Esophagus muscularis mucosa (tissue), 4 donors: ENCODE data around the gene MTUS2. TPM values are rescaled to one million over a fixed set of nuclear protein-coding genes. Genes with fewer than 3 reads are reported as not detected.

Experiments
- DNase-seq: peaks from one replicate; pipeline ENCODE4 v3.0.0-alpha.2; 2017; ENCODE audit errors: extremely low spot score
- H3K27ac ChIP-seq, 4 donors: fragments of 200-600 bp; sonication (generic); replicated peaks in 1 of 4; 1 replicate in 3 of 4; 2 replicates in 1 of 4; pipeline ENCODE4 v1.5.1; 2016 to 2019; ENCODE audit warnings: mild to moderate bottlenecking in 1 of 4
- H3K27me3 ChIP-seq, 4 donors: fragments of 200-600 bp; sonication (generic); one replicate each; pipeline versions ENCODE4 v1.5.1 to v1.6.0; 2016 to 2019
- H3K36me3 ChIP-seq, 4 donors: fragments of 200-600 bp; sonication (generic); one replicate each; pipeline ENCODE4 v1.5.1; 2016 to 2019
- H3K4me1 ChIP-seq, 4 donors: fragments of 200-600 bp; sonication (generic); one replicate each; pipeline ENCODE4 v1.5.1; 2016 to 2019
- H3K4me3 ChIP-seq, 4 donors: fragments of 200-600 bp; sonication (generic); 1 replicate in 2 of 4; 2 replicates in 2 of 4; pipeline ENCODE4 v1.5.1; 2016 to 2019; ENCODE audit warnings: mild to moderate bottlenecking in 4 of 4, moderate library complexity in 1 of 4
- H3K9me3 ChIP-seq, 4 donors: fragments of 200-600 bp; sonication (generic); 1 replicate in 3 of 4; 2 replicates in 1 of 4; pipeline ENCODE4 v1.5.1; 2016 to 2019
- EP300 ChIP-seq: sonication (generic); formaldehyde crosslinking; IDR thresholded peaks from one replicate; pipeline ENCODE4 v1.6.1; 2017; ENCODE audit warnings: antibody characterized with exemption
- POLR2A ChIP-seq: fragments of 450-650 bp; IDR thresholded peaks from one replicate; pipeline ENCODE4 v1.6.1; 2017; ENCODE audit warnings: antibody characterized with exemption, moderate library complexity, mild to moderate bottlenecking, low read depth
- POLR2AphosphoS5 ChIP-seq, 2 donors: sonication (generic); formaldehyde crosslinking; IDR thresholded peaks; one replicate each; pipeline ENCODE4 v1.6.1; 2017; ENCODE audit warnings: antibody characterized with exemption in 2 of 2
- WGBS: methylation state at CpG from one replicate; pipeline ENCODE4 v1.1.5; 2018; 5-methylcytosine and 5-hydroxymethylcytosine counted together
- intact Hi-C: fragments of 100-400 bp; cut with DNase I; formaldehyde crosslinking; loops from one replicate; pipeline ENCODE4 v1.15.1; 2023
- total RNA-seq, 4 donors: library from RNA; depleted of rRNA; stranded (reverse); fragments of >200 nt; gene quantifications; one replicate each; pipeline versions ENCODE4 v1.1.0 to v1.2.1, GENCODE V29; 2016
- TF ChIP-seq, protein P1 (sequence below), 3 experiments: fragments of 200-600 bp in 2 of 3; fragments of 450-650 bp in 1 of 3; sonication (generic) in 2 of 3; IDR thresholded peaks; one replicate each; pipeline ENCODE4 v1.5.1; 2017 to 2019; ENCODE audit warnings: antibody characterized with exemption in 3 of 3, mild to moderate bottlenecking in 2 of 3, moderate library complexity in 1 of 3

The MTUS2 gene
- total RNA-seq, 4 donors from 2014 or later = 7.1 to 46.2 (median 12.8) TPM

DNA sequence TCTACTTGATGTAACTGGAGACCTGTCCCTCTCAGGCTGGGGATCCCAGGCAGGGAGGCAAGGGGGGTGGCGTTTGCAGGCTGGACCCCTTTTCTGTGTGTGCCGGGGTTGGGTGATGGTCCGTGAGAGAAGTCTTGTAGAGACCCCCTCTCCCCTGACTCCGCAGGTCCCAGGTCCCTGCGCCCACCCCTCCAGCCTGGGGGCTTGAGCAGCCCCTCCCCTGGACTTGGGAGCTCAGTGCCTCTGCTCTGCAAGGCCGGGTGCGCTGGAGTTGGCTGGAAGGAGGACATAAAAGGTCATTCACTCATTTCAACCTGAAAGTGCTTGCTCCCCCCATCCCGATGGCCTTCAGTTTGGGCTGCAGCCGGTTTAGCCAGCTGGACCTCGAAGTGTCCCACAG lies 685.8 kb downstream of the MTUS2 start:
- 81% methylated on average over 10 of the region's 10 CpGs for WGBS
- intact Hi-C loops = loop anchor here (5.0 to 10.0 kb wide), 2 partner anchors 199 to 341 kb away; no protein-coding TSS in a partner anchor
- TF ChIP-seq, protein P1, sequence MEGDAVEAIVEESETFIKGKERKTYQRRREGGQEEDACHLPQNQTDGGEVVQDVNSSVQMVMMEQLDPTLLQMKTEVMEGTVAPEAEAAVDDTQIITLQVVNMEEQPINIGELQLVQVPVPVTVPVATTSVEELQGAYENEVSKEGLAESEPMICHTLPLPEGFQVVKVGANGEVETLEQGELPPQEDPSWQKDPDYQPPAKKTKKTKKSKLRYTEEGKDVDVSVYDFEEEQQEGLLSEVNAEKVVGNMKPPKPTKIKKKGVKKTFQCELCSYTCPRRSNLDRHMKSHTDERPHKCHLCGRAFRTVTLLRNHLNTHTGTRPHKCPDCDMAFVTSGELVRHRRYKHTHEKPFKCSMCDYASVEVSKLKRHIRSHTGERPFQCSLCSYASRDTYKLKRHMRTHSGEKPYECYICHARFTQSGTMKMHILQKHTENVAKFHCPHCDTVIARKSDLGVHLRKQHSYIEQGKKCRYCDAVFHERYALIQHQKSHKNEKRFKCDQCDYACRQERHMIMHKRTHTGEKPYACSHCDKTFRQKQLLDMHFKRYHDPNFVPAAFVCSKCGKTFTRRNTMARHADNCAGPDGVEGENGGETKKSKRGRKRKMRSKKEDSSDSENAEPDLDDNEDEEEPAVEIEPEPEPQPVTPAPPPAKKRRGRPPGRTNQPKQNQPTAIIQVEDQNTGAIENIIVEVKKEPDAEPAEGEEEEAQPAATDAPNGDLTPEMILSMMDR (IDR thresholded peaks at IDR 0.05) = no peak
- no peak for TF ChIP-seq POLR2A
- TF ChIP-seq POLR2AphosphoS5 (IDR thresholded peaks at IDR 0.05) = no peak
- no peak for TF ChIP-seq EP300
- H3K36me3 ChIP-seq = peaks cover 0 to 30% (median 0%) of the 10 kb centered on the region in 4 donors
- H3K9me3 ChIP-seq = no peaks in the 10 kb centered on the region
- no peak overlapping the region for H3K4me3 ChIP-seq
- H3K4me1 ChIP-seq = peaks cover 9 to 24% (median 22%) of the 10 kb centered on the region in 4 donors
- H3K27ac ChIP-seq = no peak overlapping the region
- peaks cover 0 to 22% (median 0%) of the 10 kb centered on the region in 4 donors for H3K27me3 ChIP-seq
- no peak for DNase-seq

DNA sequence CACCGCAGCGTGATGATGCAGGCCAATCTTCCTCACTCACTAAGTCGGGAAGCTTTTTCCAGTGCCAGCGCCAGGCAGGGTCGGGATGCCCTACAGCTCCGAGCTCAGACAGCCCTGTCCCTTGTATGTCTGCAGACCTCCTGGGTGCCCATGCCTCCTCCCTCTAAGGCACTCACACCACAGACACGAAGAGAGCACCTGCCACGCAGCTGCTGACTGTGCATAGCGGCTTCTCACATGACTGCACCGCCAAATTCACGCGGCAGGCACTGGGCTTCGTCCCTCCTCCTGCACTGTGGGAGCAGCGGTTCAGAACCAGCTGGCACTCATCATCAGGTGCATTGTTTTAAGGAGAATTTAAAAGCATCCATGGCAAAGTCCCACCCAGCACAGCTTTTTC lies 687.2 kb downstream of the MTUS2 start:
- peaks cover 0 to 22% (median 0%) of the 10 kb centered on the region in 4 donors for H3K27me3 ChIP-seq
- 39% methylated on average over 12 of the region's 14 CpGs for WGBS
- H3K4me3 ChIP-seq = no peak overlapping the region
- intact Hi-C loops = loop anchor here (5.0 to 10.0 kb wide), 2 partner anchors 197 to 340 kb away; no protein-coding TSS in a partner anchor
- peaks cover 0 to 17% (median 0%) of the 10 kb centered on the region in 4 donors for H3K36me3 ChIP-seq
- peak in 1 of 2 donors; percentile 39 for TF ChIP-seq POLR2AphosphoS5 (IDR thresholded peaks at IDR 0.05)
- TF ChIP-seq, protein P1 (IDR thresholded peaks at IDR 0.05) = no peak
- H3K9me3 ChIP-seq = no peaks in the 10 kb centered on the region
- DNase-seq = no peak
- peak overlapping the region in 3 of 4 donors; percentile 31 to 61 (median 36) for H3K27ac ChIP-seq
- peaks cover 9 to 38% (median 36%) of the 10 kb centered on the region in 4 donors for H3K4me1 ChIP-seq

DNA sequence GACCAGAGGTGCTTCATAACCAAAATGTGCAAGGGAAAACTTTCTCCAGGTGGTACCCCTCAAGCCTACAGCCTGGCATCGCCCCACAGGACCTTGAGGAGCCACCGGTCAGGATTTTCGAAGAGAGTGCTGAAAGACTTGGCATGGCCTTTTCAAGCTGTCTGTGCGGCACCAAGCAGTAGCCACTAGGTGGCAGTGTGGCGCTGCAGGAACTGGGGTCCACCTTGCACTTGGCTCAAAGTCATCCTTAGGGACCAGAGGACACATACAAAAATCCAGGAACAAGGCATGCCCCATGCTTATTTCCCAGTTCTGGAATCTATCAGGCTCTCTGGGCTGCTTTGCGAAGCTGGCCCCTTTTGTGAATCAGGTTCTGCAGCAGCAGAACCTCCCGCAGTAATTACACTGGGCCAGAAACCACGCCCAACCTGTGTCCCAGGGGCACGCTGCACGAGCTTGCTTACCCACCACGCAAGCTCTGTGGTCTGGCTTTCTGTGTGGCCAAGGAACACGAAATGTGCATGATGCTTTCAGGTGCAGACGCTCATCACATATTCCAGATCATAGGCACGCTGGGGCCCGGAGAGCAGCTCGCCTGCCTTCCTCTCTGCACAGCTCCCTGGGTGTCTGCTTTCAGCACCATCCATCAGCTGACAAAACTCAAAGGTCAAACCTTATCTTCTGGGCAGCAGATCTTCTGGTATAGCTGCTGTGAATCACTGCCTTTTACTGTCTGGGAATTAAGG lies 688.2 kb downstream of the MTUS2 start:
- peak overlapping the region in 3 of 4 donors; percentile 31 to 61 (median 36) for H3K27ac ChIP-seq
- H3K27me3 ChIP-seq = peaks cover 0 to 22% (median 0%) of the 10 kb centered on the region in 4 donors
- TF ChIP-seq POLR2A = no peak
- TF ChIP-seq POLR2AphosphoS5 (IDR thresholded peaks at IDR 0.05) = peak; percentile 51 to 59
- TF ChIP-seq EP300 = no peak
- TF ChIP-seq, protein P1 (IDR thresholded peaks at IDR 0.05) = peak; percentile 87 to 99 (median 93)
- no peak overlapping the region for H3K4me3 ChIP-seq
- peaks cover 9 to 38% (median 36%) of the 10 kb centered on the region in 4 donors for H3K4me1 ChIP-seq
- DNase-seq = peak; percentile 94
- H3K9me3 ChIP-seq = no peaks in the 10 kb centered on the region
- intact Hi-C loops = loop anchor here (2.0 to 10.0 kb wide), 3 partner anchors 196 to 606 kb away; no protein-coding TSS in a partner anchor
- WGBS = 36% methylated on average over 15 of the region's 16 CpGs
- H3K36me3 ChIP-seq = peaks cover 0 to 7% (median 5%) of the 10 kb centered on the region in 4 donors

DNA sequence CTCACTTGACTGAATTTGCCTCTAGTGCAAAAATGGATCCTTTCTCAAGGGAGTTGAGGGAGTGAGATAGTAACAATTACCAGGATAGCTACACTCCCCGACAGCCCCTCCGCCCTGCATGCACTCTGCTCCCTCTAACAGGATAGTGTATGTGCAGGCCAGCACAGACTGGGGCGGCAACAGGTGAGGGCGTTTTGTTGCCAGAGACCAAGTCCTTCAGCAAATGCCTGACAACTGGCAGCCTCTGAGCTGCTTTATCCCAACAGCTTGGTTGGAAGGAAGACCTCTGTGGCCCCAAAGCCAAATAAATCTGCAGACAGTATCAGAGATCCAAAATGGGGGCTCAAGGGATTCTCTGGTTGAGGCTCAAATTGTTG lies 688.7 kb downstream of the MTUS2 start:
- H3K4me3 ChIP-seq = no peak overlapping the region
- TF ChIP-seq, protein P1 (IDR thresholded peaks at IDR 0.05) = no peak
- TF ChIP-seq POLR2A = no peak
- no peak for TF ChIP-seq POLR2AphosphoS5 (IDR thresholded peaks at IDR 0.05)
- TF ChIP-seq EP300 = no peak
- WGBS = 68% methylated on average over 4 of the region's 4 CpGs
- intact Hi-C loops = loop anchor here (2.0 to 10.0 kb wide), 3 partner anchors 196 to 606 kb away; no protein-coding TSS in a partner anchor
- no peak overlapping the region for H3K27ac ChIP-seq
- no peaks in the 10 kb centered on the region for H3K9me3 ChIP-seq
- peaks cover 9 to 38% (median 36%) of the 10 kb centered on the region in 4 donors for H3K4me1 ChIP-seq
- DNase-seq = no peak
- peaks cover 2 to 11% (median 7%) of the 10 kb centered on the region in 4 donors for H3K36me3 ChIP-seq
- H3K27me3 ChIP-seq = peaks cover 0 to 22% (median 0%) of the 10 kb centered on the region in 4 donors
